ENCODE results near the gene CERT1. TPM values are rescaled to one million over a fixed set of nuclear protein-coding genes. Genes with fewer than 3 reads are reported as not detected.
"Not testable (repeated sequence)": the region's sequence is repeated elsewhere in the genome, so short reads cannot be mapped to it uniquely, and the experiment has no call there.

CERT1 gene, protein sequence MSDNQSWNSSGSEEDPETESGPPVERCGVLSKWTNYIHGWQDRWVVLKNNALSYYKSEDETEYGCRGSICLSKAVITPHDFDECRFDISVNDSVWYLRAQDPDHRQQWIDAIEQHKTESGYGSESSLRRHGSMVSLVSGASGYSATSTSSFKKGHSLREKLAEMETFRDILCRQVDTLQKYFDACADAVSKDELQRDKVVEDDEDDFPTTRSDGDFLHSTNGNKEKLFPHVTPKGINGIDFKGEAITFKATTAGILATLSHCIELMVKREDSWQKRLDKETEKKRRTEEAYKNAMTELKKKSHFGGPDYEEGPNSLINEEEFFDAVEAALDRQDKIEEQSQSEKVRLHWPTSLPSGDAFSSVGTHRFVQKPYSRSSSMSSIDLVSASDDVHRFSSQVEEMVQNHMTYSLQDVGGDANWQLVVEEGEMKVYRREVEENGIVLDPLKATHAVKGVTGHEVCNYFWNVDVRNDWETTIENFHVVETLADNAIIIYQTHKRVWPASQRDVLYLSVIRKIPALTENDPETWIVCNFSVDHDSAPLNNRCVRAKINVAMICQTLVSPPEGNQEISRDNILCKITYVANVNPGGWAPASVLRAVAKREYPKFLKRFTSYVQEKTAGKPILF
- 16.2 and 17.6 TPM in 2 replicates for total RNA-seq (2014; rRNA removed; shearing (Covaris generic))

DNA sequence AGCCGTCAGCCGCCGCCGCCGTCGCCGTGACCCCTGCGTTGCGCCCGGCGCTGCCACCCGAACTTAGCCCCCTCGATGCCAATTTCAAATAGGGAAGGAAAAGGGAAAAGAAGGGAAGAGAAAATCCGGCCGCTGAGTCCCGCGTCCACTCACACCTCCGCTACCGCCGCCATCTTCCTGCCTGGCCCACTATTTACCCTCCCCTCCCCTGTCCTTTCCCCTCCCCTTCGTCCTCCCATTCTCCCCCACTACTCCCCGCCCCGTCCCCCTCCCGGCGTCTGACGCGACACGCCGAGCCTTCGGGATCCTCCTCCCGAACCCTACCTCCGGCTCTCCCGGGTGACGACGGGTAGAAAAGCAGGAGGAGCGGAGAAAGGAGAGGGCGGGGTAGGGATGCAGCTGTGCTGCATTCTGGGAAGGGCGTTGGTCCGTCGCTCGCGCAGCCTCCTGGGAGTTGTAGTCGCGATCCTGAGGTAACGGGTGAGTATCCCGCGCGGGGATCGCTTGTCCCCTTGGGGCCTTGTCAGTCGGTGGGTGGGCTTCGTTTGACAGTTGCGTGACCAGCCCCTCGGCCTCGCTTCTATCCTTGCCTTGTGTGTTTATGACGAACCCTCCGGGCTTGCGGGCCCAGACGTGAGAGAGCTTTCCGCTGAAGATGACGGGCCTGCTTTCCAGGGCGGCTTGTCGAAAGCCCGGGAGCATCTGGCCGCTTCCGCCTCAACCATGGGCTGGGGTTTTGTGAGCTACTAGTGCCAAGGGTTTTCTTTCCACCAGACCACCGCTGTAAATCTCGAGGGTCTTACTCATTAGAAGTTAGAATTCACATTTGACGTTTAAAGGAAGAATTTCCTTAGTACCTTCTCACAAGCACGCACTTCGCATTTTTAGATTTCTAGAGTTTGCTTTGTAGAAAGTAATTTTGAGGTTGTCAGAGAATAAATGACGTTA, at the start of gene CERT1, which contains the start of gene POLK:
TSS of gene CERT1 (minus strand) at position 195 of the 948 bp plus-strand sequence. CDS start 422 bp downstream, outside the sequence.
TSS of gene POLK (plus strand) at position 457 of the 948 bp plus-strand sequence.
- peak; percentile 97 for DNase-seq (ENCODE audit: low spot score)

DNA sequence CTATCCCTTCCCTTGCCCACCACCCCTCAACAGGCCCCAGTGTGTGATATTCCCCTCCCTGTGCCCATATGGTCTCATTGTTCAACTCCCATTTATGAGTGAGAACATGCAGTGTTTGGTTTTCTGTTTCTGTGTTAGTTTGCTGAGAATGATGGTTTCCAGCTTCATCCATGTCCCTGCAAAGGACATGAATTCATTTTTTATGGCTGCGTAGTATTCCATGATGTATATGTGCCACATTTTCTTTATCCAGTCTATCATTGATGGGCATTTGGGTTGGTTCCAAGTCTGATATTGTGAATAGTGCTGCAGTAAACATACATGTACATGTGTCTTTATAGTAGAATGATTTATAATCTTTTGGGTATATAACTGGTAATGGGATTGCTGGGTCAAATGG, 49.2 kb upstream of the CERT1 start:
- not testable (repeated sequence) for DNase-seq (ENCODE audit: low spot score)

DNA sequence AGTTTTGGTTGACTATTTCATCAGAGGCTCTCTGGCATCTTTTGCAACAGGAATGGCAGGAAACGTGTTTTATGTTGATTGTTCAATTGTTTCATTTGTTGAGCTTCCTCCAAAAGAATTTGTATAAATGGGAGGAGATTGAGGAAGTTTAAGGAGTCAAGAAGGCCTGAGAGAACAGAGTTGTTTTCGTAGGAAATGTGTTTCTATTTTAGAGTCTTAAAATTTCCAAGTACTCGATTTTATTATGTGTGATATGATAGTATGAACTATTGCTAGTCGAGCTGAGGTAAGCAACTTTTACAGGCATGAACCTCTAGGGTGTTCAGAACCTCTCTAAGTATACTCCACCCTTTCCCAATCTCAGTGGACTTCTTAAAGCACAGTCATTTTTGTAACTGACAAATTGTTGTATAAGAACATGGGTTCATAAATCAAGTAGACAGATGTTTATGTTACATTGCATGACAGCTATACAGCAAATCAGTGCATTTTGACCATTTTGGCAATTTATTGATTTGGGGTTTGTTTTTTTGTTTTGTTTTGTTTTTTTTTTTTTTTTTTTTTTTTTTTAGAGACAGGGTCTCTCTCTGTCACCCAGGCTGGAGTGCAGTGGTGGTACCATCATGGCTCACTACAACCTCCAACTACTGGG, 47.7 kb upstream of the CERT1 start:
- no peak for DNase-seq (ENCODE audit: low spot score)

DNA sequence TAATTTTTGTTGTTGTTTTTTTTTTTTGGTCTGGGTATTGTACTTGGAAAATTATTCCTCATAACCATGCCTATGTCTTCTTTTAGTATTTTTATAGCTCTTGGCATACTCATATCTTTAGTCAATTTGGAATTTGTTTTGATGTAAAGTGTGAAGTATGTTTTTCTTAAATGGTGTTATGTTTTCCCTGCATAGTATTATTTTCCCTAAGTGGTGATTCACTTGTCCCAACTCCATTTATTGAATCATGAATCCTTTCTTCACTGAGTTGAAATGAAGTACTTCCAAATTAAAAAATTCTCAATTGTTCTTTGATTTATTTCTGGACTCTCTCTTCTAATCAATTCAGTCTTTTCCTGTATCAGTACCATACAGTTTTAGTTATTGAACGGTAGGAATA, 46.8 kb upstream of the CERT1 start:
- no peak for DNase-seq (ENCODE audit: low spot score)

DNA sequence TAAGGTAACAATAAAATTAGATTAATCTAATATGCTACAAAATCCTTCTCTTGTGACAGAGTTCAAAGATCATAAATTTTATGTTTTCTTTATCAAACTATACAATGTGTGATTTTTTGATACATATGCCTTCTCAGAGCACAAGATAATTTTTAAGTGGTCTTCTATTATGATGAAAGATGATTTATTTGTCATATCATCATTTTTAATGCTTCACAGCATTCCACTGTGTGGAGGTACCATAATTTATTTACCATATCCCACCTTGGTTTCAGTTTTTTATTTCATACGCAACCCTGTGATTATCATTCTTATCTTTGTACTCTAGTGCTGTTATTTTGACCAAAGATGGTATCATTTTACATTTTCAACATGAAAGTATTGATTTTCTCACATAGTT, 41.9 kb upstream of the CERT1 start:
- no peak for DNase-seq (ENCODE audit: low spot score)

DNA sequence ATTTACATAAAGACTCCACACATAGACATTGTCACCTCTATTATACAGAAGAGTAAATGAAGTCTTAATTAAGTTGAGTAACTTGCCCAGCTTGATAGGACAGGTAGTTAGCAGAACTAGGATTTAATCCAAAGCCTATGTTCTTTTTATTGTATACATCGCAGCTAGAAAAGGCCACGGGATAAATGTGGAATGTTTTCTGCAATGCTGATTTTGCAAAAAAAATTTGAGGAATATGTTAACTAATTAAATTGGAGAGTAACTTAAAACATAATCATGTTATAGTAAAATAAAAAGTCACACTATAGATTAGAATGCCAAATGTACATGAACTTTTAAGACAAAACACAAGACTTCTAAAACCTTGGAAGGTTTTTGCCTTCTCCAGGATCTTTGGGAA, 41.3 kb upstream of the CERT1 start:
- no peak for DNase-seq (ENCODE audit: low spot score)

DNA sequence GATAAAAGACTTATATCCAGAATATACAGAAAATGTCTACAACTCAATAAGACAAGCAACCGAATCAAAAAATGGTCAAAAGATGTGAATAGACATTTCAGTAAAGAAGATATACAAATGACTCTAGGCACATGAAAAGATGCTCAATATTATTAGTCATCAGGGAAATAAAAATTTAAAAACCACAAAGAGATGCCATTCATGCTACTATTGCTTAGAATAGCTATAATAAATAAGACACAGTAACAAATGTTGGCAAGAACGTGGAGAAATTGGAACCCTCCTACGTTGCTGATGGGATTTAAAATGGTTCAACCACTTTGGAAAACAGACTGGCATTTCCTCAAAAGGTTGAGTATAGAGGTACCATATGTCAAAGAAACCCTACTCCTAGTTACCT, 40.0 kb upstream of the CERT1 start:
- DNase-seq (ENCODE audit: low spot score): peak; percentile 35

DNA sequence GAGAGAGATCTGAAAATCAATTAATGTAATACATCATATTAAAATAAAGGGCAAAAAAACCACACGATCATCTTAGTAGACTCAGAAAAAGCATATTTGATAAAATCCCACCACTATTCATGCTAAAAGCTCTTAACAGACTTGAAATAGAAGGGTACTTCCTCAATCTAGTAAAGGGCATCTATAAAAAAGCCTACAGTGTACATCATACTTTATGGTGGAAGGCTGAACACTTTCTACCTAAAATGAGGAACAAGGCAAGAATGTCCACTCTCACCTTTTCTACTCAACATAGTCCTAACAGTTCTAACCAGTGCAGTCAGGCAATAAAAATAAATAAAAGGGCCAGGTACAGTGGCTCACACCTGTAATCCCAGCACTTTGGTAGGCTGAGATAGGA, 39.2 kb upstream of the CERT1 start:
- DNase-seq (ENCODE audit: low spot score): no peak

DNA sequence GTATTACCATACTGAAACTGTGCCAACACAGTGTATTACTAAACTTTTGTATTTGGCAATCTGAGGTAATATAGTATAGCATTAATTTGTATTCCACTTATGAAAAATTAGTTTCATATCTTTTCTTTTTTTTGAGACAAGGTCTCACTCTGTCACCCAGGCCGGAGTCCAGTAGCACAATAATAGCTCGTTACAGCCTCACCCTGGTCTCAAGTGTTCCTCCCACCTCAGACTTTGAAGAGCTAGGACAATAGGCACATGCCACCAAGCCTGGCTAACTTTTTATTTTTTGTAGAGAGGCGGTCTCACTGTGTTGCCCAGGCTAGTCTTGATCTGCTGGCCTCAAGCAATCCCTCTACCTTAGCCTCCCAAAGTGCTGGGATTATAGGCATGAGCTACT, 36.4 kb upstream of the CERT1 start:
- no peak for DNase-seq (ENCODE audit: low spot score)

DNA sequence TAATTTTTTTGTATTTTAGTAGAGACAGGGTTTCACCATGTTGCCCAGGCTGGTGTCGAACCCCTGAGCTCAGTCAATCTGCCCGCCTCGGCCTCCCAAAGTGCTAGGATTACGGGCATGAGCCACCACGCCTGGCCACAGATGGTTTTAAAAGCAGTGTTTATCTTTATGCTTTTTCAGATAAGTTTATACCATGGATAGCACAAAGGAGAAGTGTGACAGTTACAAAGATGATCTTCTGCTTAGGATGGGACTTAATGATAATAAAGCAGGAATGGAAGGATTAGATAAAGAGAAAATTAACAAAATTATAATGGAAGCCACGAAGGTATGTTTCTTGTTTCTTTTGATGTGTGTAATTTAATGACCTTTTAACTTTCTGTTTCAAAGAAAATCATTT, 35.4 kb upstream of the CERT1 start:
- no peak for DNase-seq (ENCODE audit: low spot score)

DNA sequence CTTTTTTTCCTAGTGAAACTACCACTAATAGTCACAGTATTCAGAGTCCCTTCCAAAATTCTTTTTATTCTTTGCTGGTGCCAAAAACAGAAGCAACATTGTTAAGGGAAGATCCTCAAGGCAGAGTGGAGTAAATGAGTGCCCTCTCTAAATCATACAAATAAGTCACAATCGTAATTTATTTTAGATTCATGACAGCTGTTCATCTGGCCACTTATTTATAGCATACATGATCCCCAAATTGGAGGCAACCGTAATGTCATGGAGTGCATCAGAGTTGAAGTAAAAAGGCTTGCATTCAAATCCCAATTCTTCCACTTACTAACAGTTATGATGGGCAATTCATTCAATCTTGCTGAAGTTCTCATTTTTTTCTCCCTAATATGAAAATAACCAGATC, 33.7 kb upstream of the CERT1 start:
- no peak for DNase-seq (ENCODE audit: low spot score)

DNA sequence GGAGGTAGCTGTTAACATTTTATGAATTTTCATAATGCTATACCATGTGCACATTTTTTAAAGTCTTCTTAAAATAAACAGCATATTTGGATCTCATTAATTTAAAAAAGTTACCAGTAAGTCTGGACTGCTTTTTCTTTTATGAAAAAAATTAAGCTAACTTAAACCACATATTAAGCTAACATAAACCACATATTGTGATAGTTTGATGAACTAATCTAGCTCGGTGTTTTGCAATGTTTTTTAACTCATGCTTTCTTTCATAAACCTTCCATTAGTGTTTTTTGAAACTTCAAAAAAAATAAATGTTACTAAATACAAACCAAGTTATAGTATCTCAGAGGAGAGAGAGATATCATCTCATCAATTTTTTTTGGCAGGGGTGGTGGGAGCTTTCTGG, 26.8 kb upstream of the CERT1 start:
- no peak for DNase-seq (ENCODE audit: low spot score)

DNA sequence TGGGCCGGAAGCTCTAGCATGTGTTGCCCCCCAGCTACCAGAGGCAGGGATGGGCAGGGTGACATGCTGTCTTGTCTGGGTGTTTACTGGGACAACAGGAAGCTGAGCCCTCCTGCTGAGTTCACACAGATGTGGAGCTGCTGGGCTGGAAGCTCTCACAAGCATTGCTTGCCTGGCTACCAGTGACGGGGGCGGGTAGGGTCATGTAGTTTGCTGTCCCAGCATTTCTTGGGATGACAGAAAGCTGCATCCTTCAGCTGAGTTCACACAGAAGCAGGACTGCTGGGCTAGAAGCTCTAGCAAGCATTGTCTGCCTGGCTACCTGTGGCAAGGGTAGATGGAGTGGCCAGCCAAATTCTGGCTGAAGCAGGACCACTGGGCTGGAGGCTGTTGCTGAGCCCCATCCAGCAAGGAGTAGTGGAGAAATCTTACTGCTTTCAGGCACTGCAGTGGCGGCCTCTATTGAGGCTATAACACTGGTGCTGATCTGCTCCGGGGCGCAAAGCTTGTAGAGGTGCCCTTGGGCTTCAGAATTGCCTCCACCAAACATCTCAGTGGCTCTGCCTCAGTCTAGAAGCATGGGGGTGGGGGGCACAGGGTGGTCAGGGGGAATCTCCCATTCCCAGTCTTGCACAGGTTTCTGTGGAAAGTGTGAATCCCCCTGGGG, 25.4 kb upstream of the CERT1 start:
- no peak for DNase-seq (ENCODE audit: low spot score)

DNA sequence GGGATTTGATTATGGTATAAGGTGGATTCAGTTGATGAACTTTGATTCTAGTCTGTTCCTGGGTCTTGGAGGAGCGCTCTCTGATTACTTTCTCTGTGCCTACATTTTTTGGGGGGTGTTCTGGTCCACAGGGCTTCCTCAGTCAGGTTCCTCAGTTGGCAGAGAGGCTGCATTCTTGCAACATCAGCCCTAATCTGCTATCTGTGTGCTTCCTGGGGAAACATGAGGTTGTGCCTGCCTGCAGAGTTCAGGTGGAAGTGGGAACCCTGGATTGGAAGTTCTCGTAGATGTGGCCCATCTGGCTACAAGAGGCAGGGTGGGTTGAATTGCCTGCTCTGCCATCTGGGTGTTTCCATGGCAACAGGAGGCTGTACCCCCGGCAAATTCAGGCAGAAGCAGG, 24.7 kb upstream of the CERT1 start:
- no peak for DNase-seq (ENCODE audit: low spot score)

DNA sequence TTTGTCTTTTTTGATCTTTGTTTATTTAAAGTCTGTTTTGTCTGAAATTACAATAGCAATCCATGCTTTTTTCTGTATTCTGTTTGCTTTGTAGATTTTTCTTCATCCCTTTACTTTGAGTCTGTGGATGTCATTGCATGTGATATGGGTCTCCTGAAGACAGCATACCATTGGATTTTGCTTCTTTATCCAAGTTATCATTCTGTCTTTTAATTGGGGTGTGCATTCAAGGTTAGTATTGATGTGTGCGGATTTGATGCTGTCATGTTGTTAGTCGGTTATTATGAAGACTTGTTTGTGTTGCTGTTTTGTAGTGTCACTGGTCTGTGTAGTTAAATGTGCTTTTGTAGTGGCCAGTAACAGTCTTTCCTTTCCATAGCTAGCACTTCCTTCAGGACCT, 23.3 kb upstream of the CERT1 start:
- no peak for DNase-seq (ENCODE audit: low spot score)

DNA sequence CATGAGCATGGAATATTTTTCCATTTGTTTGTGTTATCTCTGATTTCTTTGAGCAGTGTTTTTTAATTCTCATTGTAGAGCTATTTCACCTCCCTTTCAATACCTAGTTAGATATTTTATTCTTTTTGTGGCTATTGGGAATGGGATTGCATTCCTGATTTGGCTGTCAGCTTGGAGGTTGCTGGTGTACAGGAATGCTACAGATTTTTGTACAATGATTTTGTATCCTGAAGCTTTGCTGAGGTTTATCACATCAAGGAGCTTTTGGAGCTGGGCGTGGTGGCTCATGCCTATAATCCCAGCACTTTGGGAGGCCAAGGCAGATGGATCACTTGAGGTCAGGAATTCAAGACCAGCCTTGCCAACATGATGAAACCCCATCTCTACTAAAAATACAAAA, 22.3 kb upstream of the CERT1 start:
- not testable (repeated sequence) for DNase-seq (ENCODE audit: low spot score)

DNA sequence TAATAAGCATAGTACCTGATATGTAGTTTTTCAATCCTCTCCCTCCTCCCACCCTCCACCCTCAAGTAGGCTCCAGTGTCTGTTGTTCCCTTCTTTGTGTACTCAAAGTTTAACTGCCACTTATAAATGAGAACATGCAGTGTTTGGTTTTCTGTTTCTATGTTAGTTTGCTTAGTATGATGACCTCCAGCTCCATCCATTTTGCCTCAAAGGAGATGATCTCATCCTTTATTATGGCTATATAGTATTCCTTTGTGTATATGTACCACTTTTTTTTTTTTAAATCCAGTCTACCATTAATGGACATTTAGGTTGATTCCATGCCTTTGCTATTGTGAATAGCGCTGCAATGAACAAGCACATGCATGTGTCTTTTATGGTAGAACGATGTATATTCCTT, 20.8 kb upstream of the CERT1 start:
- no peak for DNase-seq (ENCODE audit: low spot score)

DNA sequence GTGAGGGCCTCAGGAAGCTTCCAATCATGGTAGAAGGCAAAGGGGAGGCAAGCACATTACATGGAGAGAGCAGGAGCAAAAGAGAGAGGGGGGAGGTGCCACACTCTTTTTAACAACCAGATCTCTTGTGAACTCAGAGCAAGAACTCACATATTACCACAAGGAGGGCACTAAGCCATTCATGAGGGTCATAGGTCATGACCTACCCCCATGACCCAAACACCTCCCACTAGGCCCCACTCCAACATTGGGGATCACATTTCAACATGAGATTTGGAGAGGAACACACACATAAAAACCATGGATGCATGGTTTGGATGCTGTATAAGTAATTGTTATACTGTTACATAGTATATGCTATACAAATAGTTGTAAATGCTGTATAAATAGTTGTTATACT, 17.8 kb upstream of the CERT1 start:
- DNase-seq (ENCODE audit: low spot score): no peak

DNA sequence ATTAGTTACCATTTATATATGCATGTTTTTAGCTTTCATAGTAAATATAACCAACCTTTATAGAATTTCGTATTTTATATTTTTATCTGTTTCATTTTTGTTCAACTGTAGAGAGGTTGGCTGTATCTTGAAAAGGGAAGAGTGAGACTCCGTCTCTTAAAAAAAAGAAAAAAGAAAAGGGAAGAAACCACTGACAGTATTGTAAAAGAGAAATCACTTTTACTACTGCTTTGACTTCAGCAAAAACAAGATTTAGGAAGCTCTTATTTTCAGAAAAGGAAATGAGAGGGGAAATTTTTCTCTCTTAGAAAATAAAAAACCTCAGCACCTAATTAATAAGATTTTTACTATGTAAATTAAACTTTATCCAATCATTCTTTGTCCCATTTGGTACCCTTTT, 14.6 kb upstream of the CERT1 start:
- no peak for DNase-seq (ENCODE audit: low spot score)

DNA sequence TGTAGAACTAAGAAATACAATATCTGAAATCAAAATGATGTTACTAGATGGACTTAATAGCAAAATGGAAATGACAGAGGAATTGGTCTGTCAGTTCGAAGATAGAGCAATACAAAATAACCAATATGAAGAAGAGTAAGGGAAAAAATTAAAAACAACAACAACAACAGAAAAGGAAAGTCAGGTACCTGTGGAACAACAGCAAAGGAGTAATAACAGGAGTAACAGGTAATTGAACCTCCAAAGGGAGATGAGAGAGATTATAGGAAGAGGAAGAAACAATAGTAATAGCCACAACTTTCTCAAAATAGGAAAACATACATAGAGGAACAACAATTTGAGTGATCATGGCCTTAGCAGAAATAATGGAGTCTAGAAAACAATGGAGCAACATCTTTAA, 13.9 kb upstream of the CERT1 start:
- no peak for DNase-seq (ENCODE audit: low spot score)

DNA sequence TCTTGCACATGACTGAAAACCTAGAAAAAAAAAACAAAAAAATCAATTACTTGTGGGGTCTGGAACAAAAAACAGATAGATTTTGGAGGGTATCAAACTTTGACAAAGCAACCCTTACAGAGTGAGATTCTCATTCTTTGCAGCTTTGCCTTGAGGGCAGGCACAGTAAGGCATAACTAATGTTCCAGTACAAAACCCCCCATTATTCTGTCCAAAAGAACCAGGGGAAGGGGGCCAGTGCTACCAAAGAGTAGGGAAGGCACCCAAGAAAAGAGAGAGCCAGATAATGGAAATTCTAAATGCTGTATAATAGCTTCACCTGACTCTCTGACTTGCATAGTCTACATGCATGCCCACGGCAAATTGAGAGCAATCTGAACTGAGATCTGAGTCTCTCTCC, 13.2 kb upstream of the CERT1 start:
- DNase-seq (ENCODE audit: low spot score): no peak

Measured in A172 (cell line).